SK-N-SH treated with all-trans-retinoic acid at 6 μM for 48 hours (cell line): Measurements from ENCODE around the gene NT5DC1.

Experiments used
- ATAC-seq: fragments of 200-7000 bp; cut with Tn5 transposase; 3 replicates; pipeline ENCODE4 v1.9.1; 2020; ENCODE audit warnings: mild to moderate bottlenecking, moderate library complexity
- ARNTL ChIP-seq: fragments of 450-650 bp; formaldehyde crosslinking; IDR thresholded peaks from 2 replicates; pipeline ENCODE4 v1.5.0; 2020; ENCODE audit warnings: low read depth, mild to moderate bottlenecking, moderate library complexity, borderline replicate concordance
- CSDC2 ChIP-seq: fragments of 250-450 bp; sonication (Bioruptor Pico); IDR thresholded peaks from 2 replicates; pipeline ENCODE4 v1.5.0; 2020; ENCODE audit warnings: mild to moderate bottlenecking, moderate library complexity
- ESRRG ChIP-seq: fragments of 250-450 bp; sonication (Bioruptor Pico); IDR thresholded peaks from 2 replicates; pipeline ENCODE4 v1.6.1; 2021; ENCODE audit warnings: mild to moderate bottlenecking
- GLIS3 ChIP-seq: fragments of 250-450 bp; sonication (Bioruptor Pico); IDR thresholded peaks from 2 replicates; pipeline ENCODE4 v1.5.0; 2020; ENCODE audit warnings: mild to moderate bottlenecking, moderate library complexity
- ISL1 ChIP-seq: fragments of 250-450 bp; sonication (Bioruptor Pico); IDR thresholded peaks from 2 replicates; pipeline ENCODE4 v2.1.2; 2022; ENCODE audit warnings: mild to moderate bottlenecking, moderate library complexity
- OSR1 ChIP-seq: fragments of 250-450 bp; sonication (Bioruptor Pico); IDR thresholded peaks from 2 replicates; pipeline ENCODE4 v1.8.0; 2022; ENCODE audit warnings: moderate library complexity, mild to moderate bottlenecking, inconsistent platforms
- PPARA ChIP-seq: fragments of 250-450 bp; sonication (Bioruptor Pico); IDR thresholded peaks from 2 replicates; pipeline ENCODE4 v1.5.0; 2020; ENCODE audit warnings: mild to moderate bottlenecking, borderline replicate concordance
- RARB ChIP-seq: fragments of 250-450 bp; sonication (Bioruptor Pico); IDR thresholded peaks from 2 replicates; pipeline ENCODE4 v1.8.0; 2021; ENCODE audit warnings: mild to moderate bottlenecking, moderate library complexity
- SNAI2 ChIP-seq: fragments of 250-450 bp; sonication (Bioruptor Pico); IDR thresholded peaks from 2 replicates; pipeline ENCODE4 v1.5.0; 2020; ENCODE audit warnings: mild to moderate bottlenecking, moderate library complexity
- TCF4 ChIP-seq: fragments of 250-450 bp; sonication (Bioruptor Pico); IDR thresholded peaks from 2 replicates; pipeline ENCODE4 v1.8.0; 2021; ENCODE audit warnings: mild to moderate bottlenecking, moderate library complexity, borderline replicate concordance
- ZC3H10 ChIP-seq: fragments of 250-450 bp; sonication (Bioruptor Pico); IDR thresholded peaks from 2 replicates; pipeline ENCODE4 v1.5.1; 2021; ENCODE audit warnings: mild to moderate bottlenecking, moderate library complexity
- ZFP3 ChIP-seq: fragments of 250-450 bp; sonication (Bioruptor Pico); IDR thresholded peaks from 2 replicates; pipeline ENCODE4 v1.5.0; 2020; ENCODE audit warnings: mild to moderate bottlenecking, moderate library complexity
- ZFP30 ChIP-seq: fragments of 450-650 bp; formaldehyde crosslinking; IDR thresholded peaks from 2 replicates; pipeline ENCODE4 v1.5.0; 2022; ENCODE audit warnings: mild to moderate bottlenecking, moderate library complexity
- ZNF565 ChIP-seq: fragments of 450-650 bp; formaldehyde crosslinking; conservative IDR thresholded peaks from 2 replicates; pipeline ENCODE4 v1.5.0; 2020; ENCODE audit warnings: low read depth, mild to moderate bottlenecking, moderate library complexity
- ZNF70 ChIP-seq: fragments of 450-650 bp; formaldehyde crosslinking; IDR thresholded peaks from 2 replicates; pipeline ENCODE4 v1.5.0; 2020; ENCODE audit warnings: mild to moderate bottlenecking, moderate library complexity
- ZNF8 ChIP-seq: fragments of 450-650 bp; formaldehyde crosslinking; IDR thresholded peaks from 2 replicates; pipeline ENCODE4 v1.5.0; 2020; ENCODE audit warnings: mild to moderate bottlenecking, moderate library complexity
- TF ChIP-seq, protein P1 (sequence below): fragments of 250-450 bp; sonication (Bioruptor Pico); IDR thresholded peaks from 2 replicates; pipeline ENCODE4 v1.8.0; 2021; ENCODE audit warnings: low read depth, mild to moderate bottlenecking, moderate library complexity, borderline replicate concordance
- TF ChIP-seq, protein P2 (sequence below): fragments of 250-450 bp; sonication (Bioruptor Pico); IDR thresholded peaks from 2 replicates; pipeline ENCODE4 v1.5.1; 2020; ENCODE audit warnings: low read depth, mild to moderate bottlenecking, moderate library complexity
- TF ChIP-seq, protein P3 (sequence below): fragments of 250-450 bp; sonication (Bioruptor Pico); IDR thresholded peaks from 2 replicates; pipeline ENCODE4 v1.8.0; 2020; ENCODE audit warnings: mild to moderate bottlenecking, moderate library complexity, borderline replicate concordance
- TF ChIP-seq, protein P4 (sequence below): fragments of 250-450 bp; sonication (Bioruptor Pico); IDR thresholded peaks from 2 replicates; pipeline ENCODE4 v1.5.1; 2021; ENCODE audit warnings: mild to moderate bottlenecking, moderate library complexity
- TF ChIP-seq, protein P5 (sequence below): fragments of 250-450 bp; sonication (Bioruptor Pico); IDR thresholded peaks from 2 replicates; pipeline ENCODE4 v1.5.0; 2020; ENCODE audit warnings: mild to moderate bottlenecking, moderate library complexity

The NT5DC1 gene

DNA sequence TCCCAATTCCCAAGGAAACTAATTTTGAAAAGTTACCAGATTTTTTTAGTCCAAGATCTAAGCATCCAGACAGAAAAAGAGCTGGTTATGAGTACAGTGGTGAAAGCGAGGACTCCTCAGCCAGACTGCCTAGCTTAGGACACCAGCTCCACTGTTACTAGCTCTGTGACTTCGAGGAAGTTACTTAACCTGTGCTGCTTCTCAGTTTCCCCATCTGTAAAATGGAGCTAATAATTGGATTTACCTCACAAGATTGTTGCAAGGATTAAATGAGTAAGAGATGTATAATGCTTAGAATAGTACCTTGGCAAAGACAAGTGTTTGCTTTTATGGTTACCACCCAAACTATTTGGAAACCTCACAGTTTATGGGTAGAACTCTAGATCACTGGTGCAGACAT lies 1.1 kb downstream of the NT5DC1 start:
- ATAC-seq = no peak
- TF ChIP-seq, protein P1, sequence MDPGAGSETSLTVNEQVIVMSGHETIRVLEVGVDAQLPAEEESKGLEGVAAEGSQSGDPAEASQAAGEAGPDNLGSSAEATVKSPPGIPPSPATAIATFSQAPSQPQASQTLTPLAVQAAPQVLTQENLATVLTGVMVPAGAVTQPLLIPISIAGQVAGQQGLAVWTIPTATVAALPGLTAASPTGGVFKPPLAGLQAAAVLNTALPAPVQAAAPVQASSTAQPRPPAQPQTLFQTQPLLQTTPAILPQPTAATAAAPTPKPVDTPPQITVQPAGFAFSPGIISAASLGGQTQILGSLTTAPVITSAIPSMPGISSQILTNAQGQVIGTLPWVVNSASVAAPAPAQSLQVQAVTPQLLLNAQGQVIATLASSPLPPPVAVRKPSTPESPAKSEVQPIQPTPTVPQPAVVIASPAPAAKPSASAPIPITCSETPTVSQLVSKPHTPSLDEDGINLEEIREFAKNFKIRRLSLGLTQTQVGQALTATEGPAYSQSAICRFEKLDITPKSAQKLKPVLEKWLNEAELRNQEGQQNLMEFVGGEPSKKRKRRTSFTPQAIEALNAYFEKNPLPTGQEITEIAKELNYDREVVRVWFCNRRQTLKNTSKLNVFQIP (CRISPR knock-in tag) = no peak
- no peak for TF ChIP-seq SNAI2 (CRISPR knock-in tag)
- no peak for TF ChIP-seq ZC3H10 (CRISPR knock-in tag)
- TF ChIP-seq ZFP3 = no peak
- no peak for TF ChIP-seq CSDC2 (CRISPR knock-in tag)
- no peak for TF ChIP-seq ZFP30
- TF ChIP-seq OSR1 = no peak
- no peak for TF ChIP-seq ARNTL (CRISPR knock-in tag)
- TF ChIP-seq ISL1 (CRISPR knock-in tag) = no peak
- no peak for TF ChIP-seq ZNF70 (CRISPR knock-in tag)
- no peak for TF ChIP-seq ZNF565 (CRISPR knock-in tag)
- TF ChIP-seq PPARA = no peak
- no peak for TF ChIP-seq TCF4 (CRISPR knock-in tag)
- TF ChIP-seq, protein P2, sequence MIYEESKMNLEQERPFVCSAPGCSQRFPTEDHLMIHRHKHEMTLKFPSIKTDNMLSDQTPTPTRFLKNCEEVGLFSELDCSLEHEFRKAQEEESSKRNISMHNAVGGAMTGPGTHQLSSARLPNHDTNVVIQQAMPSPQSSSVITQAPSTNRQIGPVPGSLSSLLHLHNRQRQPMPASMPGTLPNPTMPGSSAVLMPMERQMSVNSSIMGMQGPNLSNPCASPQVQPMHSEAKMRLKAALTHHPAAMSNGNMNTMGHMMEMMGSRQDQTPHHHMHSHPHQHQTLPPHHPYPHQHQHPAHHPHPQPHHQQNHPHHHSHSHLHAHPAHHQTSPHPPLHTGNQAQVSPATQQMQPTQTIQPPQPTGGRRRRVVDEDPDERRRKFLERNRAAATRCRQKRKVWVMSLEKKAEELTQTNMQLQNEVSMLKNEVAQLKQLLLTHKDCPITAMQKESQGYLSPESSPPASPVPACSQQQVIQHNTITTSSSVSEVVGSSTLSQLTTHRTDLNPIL (CRISPR knock-in tag) = no peak
- no peak for TF ChIP-seq RARB
- TF ChIP-seq, protein P3, sequence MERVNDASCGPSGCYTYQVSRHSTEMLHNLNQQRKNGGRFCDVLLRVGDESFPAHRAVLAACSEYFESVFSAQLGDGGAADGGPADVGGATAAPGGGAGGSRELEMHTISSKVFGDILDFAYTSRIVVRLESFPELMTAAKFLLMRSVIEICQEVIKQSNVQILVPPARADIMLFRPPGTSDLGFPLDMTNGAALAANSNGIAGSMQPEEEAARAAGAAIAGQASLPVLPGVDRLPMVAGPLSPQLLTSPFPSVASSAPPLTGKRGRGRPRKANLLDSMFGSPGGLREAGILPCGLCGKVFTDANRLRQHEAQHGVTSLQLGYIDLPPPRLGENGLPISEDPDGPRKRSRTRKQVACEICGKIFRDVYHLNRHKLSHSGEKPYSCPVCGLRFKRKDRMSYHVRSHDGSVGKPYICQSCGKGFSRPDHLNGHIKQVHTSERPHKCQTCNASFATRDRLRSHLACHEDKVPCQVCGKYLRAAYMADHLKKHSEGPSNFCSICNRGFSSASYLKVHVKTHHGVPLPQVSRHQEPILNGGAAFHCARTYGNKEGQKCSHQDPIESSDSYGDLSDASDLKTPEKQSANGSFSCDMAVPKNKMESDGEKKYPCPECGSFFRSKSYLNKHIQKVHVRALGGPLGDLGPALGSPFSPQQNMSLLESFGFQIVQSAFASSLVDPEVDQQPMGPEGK (CRISPR knock-in tag) = no peak
- TF ChIP-seq ZNF8 (CRISPR knock-in tag) = no peak
- TF ChIP-seq, protein P4, sequence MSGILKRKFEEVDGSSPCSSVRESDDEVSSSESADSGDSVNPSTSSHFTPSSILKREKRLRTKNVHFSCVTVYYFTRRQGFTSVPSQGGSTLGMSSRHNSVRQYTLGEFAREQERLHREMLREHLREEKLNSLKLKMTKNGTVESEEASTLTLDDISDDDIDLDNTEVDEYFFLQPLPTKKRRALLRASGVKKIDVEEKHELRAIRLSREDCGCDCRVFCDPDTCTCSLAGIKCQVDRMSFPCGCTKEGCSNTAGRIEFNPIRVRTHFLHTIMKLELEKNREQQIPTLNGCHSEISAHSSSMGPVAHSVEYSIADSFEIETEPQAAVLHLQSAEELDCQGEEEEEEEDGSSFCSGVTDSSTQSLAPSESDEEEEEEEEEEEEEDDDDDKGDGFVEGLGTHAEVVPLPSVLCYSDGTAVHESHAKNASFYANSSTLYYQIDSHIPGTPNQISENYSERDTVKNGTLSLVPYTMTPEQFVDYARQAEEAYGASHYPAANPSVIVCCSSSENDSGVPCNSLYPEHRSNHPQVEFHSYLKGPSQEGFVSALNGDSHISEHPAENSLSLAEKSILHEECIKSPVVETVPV = no peak
- no peak for TF ChIP-seq ESRRG (CRISPR knock-in tag)
- TF ChIP-seq, protein P5, sequence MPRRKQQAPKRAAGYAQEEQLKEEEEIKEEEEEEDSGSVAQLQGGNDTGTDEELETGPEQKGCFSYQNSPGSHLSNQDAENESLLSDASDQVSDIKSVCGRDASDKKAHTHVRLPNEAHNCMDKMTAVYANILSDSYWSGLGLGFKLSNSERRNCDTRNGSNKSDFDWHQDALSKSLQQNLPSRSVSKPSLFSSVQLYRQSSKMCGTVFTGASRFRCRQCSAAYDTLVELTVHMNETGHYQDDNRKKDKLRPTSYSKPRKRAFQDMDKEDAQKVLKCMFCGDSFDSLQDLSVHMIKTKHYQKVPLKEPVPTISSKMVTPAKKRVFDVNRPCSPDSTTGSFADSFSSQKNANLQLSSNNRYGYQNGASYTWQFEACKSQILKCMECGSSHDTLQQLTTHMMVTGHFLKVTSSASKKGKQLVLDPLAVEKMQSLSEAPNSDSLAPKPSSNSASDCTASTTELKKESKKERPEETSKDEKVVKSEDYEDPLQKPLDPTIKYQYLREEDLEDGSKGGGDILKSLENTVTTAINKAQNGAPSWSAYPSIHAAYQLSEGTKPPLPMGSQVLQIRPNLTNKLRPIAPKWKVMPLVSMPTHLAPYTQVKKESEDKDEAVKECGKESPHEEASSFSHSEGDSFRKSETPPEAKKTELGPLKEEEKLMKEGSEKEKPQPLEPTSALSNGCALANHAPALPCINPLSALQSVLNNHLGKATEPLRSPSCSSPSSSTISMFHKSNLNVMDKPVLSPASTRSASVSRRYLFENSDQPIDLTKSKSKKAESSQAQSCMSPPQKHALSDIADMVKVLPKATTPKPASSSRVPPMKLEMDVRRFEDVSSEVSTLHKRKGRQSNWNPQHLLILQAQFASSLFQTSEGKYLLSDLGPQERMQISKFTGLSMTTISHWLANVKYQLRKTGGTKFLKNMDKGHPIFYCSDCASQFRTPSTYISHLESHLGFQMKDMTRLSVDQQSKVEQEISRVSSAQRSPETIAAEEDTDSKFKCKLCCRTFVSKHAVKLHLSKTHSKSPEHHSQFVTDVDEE (CRISPR knock-in tag) = no peak

DNA sequence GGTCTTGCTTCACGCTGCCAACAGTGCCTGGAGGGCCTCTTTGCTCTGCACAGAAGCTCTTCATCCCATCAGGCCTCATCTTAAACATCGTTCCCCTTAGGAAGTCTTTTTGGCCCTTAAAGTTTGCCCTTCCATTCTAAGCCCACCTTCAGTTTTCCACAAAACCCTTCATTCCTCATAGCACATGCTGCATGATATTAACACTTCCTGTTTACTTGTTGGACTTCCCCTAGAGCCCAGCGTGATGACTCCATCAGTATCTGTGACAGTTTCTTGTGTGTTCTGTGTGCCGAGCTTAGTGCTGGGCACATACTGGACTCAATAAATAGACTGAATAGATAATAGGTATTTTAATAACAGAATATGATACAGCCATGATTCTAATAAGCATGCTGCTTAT lies 2.2 kb downstream of the NT5DC1 start:
- ATAC-seq = no peak
- TF ChIP-seq ISL1 (CRISPR knock-in tag) (no peak), ZNF70 (CRISPR knock-in tag) (no peak), ZFP30 (no peak), GLIS3 (CRISPR knock-in tag) (no peak), OSR1 (no peak), ARNTL (CRISPR knock-in tag) (no peak), TCF4 (CRISPR knock-in tag) (no peak), ESRRG (CRISPR knock-in tag) (no peak), ZC3H10 (CRISPR knock-in tag) (no peak), RARB (no peak), ZNF8 (CRISPR knock-in tag) (no peak), ZNF565 (CRISPR knock-in tag) (no peak), PPARA (no peak), CSDC2 (CRISPR knock-in tag) (no peak)
- TF ChIP-seq, protein P4 = no peak
- TF ChIP-seq, protein P3 (CRISPR knock-in tag) = no peak
- TF ChIP-seq, protein P2 (CRISPR knock-in tag) = no peak
- TF ChIP-seq, protein P5 (CRISPR knock-in tag) = no peak
